Stimulated activated naive CD8-positive, alpha-beta T cell treated with anti-CD3 and anti-CD28 coated beads, Interleukin-15, amount 100 ng/mL, for 72 hours (primary cell): Measurements from ENCODE around the gene LRP6.

Source experiments
- ATAC-seq: fragments of 150-1000 bp; cut with Tn5 transposase; 2 replicates; pipeline ENCODE4 v1.10.0; 2021; ENCODE audit warnings: mild to moderate bottlenecking, moderate library complexity
- DNase-seq, 2 donors: peaks; one replicate each; pipeline ENCODE4 v3.0.0; 2021 to 2022
- H3K27ac Mint-ChIP-seq, 2 donors: one replicate each; pipeline ENCODE4 v1.8.0; 2022; ENCODE audit warnings: mild to moderate bottlenecking in 2 of 2, mixed read lengths in 2 of 2, moderate library complexity in 2 of 2
- H3K27me3 Mint-ChIP-seq: one replicate; pipeline ENCODE4 v1.8.0; 2022; ENCODE audit warnings: mixed read lengths
- H3K4me1 Mint-ChIP-seq: one replicate; pipeline ENCODE4 v1.8.0; 2022; ENCODE audit warnings: mild to moderate bottlenecking, mixed read lengths
- H3K4me3 Mint-ChIP-seq, 2 donors: one replicate each; pipeline ENCODE4 v1.8.0; 2022; ENCODE audit warnings: mild to moderate bottlenecking in 2 of 2, mixed read lengths in 2 of 2, moderate library complexity in 1 of 2
- H3K9me3 Mint-ChIP-seq, 2 donors: one replicate each; pipeline ENCODE4 v1.8.0; 2022; ENCODE audit warnings: mixed read lengths in 2 of 2

Gene LRP6

DNA sequence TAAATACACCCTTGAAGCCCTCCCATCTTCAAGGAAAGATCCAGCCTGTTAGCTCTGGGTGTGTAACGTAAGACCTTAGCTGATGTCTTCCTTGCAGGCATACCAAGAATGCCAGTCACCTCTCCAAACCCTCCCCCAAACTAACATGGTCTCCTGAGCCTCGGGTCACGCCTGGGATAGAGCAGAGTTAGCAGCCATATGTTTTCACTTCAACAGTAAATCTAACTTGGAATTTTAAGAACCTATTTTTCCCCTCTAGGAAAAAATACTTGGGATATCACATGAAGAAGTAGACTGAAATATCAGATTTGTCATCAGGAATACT lies 168.2 kb downstream of the LRP6 start:
- no peaks in the 10 kb centered on the region for H3K4me1 Mint-ChIP-seq
- H3K27ac Mint-ChIP-seq: no peak overlapping the region
- H3K27me3 Mint-ChIP-seq: no peaks in the 10 kb centered on the region
- DNase-seq (no peak), ATAC-seq (no peak)
- H3K4me3 Mint-ChIP-seq: no peak overlapping the region
- peaks cover 0 to 7% of the 10 kb centered on the region in 2 donors for H3K9me3 Mint-ChIP-seq

GRCh38 chr12:12097891-12098690 lies 168.8 kb downstream of the LRP6 start:
- no peak overlapping the region for H3K27ac Mint-ChIP-seq
- no peak overlapping the region for H3K4me3 Mint-ChIP-seq
- no peaks in the 10 kb centered on the region for H3K27me3 Mint-ChIP-seq
- no peaks in the 10 kb centered on the region for H3K4me1 Mint-ChIP-seq
- no peak for ATAC-seq
- no peak for DNase-seq
- H3K9me3 Mint-ChIP-seq: peaks cover 0 to 2% of the 10 kb centered on the region in 2 donors

GRCh38 chr12:12095021-12095420 lies 171.8 kb downstream of the LRP6 start:
- peaks cover 9% of the 10 kb centered on the region for H3K27me3 Mint-ChIP-seq
- H3K4me3 Mint-ChIP-seq: no peak overlapping the region
- H3K9me3 Mint-ChIP-seq: no peaks in the 10 kb centered on the region
- no peaks in the 10 kb centered on the region for H3K4me1 Mint-ChIP-seq
- DNase-seq (no peak), ATAC-seq (no peak)
- H3K27ac Mint-ChIP-seq: peak overlapping the region in 1 of 2 donors; percentile 5

DNA sequence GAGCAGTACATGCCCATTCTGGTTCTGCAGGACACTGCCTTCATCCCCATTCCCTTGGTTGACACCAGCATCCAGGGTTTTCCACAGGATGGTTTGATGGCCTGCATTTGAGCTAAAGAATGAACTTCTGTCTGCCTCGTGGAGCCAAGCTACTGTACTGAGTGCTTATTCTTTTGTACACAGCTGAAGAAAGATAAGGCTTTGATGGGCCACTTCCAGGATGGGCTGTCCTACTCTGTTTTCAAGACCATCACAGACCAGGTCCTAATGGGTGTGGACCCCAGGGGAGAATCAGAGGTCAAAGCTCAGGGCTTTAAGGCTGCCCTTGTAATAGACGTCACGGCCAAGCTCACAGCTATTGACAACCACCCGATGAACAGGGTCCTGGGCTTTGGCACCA lies 172.4 kb downstream of the LRP6 start:
- Mint-ChIP-seq H3K27me3 (peaks cover 9% of the 10 kb centered on the region), H3K27ac (no peak overlapping the region), H3K9me3 (no peaks in the 10 kb centered on the region), H3K4me1 (no peaks in the 10 kb centered on the region), H3K4me3 (no peak overlapping the region)
- ATAC-seq (no peak), DNase-seq (no peak)

DNA sequence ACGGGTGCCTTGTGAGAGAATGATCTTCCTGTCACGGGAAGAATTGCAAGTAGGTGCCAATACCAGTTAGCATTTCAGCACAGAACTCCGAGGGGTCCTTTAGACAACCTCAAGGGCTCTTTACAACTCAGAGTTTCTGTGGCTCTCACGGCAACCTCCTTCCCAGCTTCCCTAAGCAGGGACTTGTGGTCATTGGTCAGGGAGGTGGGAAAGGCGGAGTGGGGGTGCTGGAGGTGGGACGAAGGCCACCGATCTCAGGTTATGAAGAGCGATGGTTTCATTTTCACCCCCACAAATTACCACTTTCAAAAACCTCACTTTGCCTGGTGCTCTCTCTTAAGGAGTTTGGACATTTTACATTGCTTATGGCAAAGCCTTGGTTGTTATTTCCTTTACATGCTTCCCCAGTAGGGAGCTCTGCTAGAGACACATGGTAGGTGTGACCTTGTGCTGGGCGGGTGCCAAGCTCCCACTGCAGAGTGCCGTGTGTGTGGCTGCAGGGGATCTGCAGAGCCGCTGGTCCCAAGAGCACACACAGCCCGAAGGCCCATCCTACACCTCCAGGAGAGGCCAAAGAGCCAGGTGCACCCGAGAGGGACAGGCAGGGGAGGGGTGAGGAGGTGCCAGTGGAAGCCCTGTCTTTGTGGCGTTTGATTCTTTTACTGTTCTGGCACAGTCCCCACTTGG lies 174.7 kb downstream of the LRP6 start:
- ATAC-seq: no peak
- peaks cover 15% of the 10 kb centered on the region for H3K27me3 Mint-ChIP-seq

DNA sequence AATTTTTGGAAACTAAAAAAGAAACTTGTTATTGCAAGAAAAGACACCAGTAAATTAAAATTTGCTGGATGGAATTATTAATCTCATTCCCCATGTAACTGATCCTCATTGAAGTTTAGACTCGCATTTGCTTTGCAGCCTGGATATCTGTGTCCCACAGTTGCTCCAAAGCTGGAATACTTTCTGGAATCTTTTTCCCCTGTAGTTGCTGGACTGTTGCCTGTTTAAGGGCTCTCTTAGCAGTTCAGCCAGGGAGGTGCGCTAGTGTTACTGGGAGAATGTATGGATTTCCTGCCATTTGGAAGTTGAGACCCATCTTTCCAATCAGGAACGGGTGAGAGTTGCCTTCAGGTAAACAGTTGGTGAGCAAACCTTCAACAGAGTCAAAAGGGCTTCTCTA lies 175.8 kb downstream of the LRP6 start:
- Mint-ChIP-seq H3K27me3 (peaks cover 16% of the 10 kb centered on the region), H3K9me3 (no peaks in the 10 kb centered on the region), H3K27ac (no peak overlapping the region), H3K4me1 (no peaks in the 10 kb centered on the region), H3K4me3 (no peak overlapping the region)
- ATAC-seq (no peak), DNase-seq (no peak)

More for the DNA sequence above, 174.7 kb downstream of the LRP6 start:
- no peaks in the 10 kb centered on the region for H3K4me1 Mint-ChIP-seq
- H3K9me3 Mint-ChIP-seq: no peaks in the 10 kb centered on the region
- H3K27ac Mint-ChIP-seq: no peak overlapping the region
- H3K4me3 Mint-ChIP-seq: no peak overlapping the region
- DNase-seq: no peak

DNA sequence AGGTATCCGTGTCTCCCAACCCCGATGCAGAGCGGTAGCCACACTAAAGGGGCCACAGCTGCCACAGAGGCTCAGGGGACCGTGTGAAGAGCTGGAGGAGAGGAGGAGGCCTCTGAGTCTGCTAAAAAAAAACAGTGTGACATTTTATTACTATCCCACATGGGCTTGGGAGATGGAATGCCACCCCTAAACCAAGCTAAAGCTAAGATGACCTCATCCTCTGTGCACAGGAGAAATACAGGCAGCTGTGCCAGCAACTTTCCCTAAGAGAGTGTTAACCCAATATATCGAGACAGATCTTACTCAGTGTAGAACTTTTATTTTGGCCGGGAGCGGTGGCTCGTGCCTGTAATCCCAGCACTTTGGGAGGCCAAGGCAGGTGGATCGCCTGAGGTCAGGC lies 178.1 kb downstream of the LRP6 start:
- H3K27me3 Mint-ChIP-seq: peaks cover 16% of the 10 kb centered on the region
- no peak overlapping the region for H3K4me3 Mint-ChIP-seq
- H3K9me3 Mint-ChIP-seq: no peaks in the 10 kb centered on the region

DNA sequence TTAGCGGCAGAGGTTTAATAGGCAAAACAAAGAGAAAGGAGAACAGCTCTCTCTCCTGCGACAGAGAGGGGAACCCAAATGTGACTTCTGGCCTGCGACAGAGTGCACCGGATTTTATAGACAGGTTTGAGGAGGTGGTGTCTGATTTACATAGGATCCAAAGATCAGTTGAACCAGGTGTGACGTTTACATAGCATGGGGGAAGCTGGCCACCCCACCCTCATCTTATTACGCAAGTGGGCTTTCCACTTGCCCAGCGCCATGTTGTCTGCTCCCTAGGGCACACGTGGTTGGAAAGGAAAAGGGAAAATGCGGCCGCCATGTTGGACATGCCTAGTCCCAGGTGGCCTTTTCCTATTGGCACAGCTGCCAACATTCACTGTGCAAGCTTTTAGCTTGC lies 178.7 kb downstream of the LRP6 start:
- Mint-ChIP-seq H3K4me3 (no peak overlapping the region), H3K4me1 (no peaks in the 10 kb centered on the region), H3K27me3 (peaks cover 16% of the 10 kb centered on the region), H3K27ac (no peak overlapping the region), H3K9me3 (no peaks in the 10 kb centered on the region)
- no peak for ATAC-seq
- DNase-seq: no peak

More for the DNA sequence above, 178.1 kb downstream of the LRP6 start:
- no peak for DNase-seq
- H3K27ac Mint-ChIP-seq: no peak overlapping the region
- H3K4me1 Mint-ChIP-seq: no peaks in the 10 kb centered on the region
- ATAC-seq: no peak

GRCh38 chr12:12087693-12088034 lies 179.2 kb downstream of the LRP6 start:
- Mint-ChIP-seq H3K27ac (no peak overlapping the region), H3K9me3 (no peaks in the 10 kb centered on the region), H3K4me1 (no peaks in the 10 kb centered on the region), H3K4me3 (no peak overlapping the region), H3K27me3 (peaks cover 16% of the 10 kb centered on the region)
- DNase-seq (no peak), ATAC-seq (no peak)

- H3K9me3 Mint-ChIP-seq: no peaks in the 10 kb centered on the region
- H3K4me1 Mint-ChIP-seq: no peaks in the 10 kb centered on the region
- no peak overlapping the region for H3K4me3 Mint-ChIP-seq
- H3K27me3 Mint-ChIP-seq: peaks cover 16% of the 10 kb centered on the region
- ATAC-seq (no peak), DNase-seq (no peak)
- no peak overlapping the region for H3K27ac Mint-ChIP-seq
These were observed 179.7 kb downstream of the LRP6 start for GRCh38 chr12:12086973-12087692.

DNA sequence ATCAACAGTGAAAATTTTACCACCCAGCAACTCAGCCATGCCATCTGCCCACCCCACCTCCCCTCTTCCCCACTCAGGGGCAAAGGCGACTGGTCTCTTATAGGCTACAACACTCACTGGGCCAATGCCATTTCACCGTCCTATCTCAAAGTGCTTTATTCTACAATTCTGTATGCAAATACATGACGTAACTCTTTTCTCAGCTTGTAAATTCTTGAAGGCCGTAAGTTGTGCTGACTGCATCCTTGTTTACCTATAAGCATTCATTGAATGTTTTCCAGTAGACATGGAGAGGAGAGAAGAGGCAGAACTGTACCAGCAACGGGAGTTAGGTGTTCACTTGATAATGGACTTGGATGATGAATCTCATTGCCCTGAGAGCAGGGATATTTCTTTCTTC lies 180.5 kb downstream of the LRP6 start:
- Mint-ChIP-seq H3K9me3 (no peaks in the 10 kb centered on the region), H3K27ac (no peak overlapping the region), H3K27me3 (peaks cover 10% of the 10 kb centered on the region), H3K4me3 (no peak overlapping the region), H3K4me1 (no peaks in the 10 kb centered on the region)
- DNase-seq (no peak), ATAC-seq (no peak)

- Mint-ChIP-seq H3K27ac (no peak overlapping the region), H3K9me3 (no peaks in the 10 kb centered on the region), H3K4me1 (no peaks in the 10 kb centered on the region)
These were observed 183.2 kb downstream of the LRP6 start for GRCh38 chr12:12083688-12084087.

DNA sequence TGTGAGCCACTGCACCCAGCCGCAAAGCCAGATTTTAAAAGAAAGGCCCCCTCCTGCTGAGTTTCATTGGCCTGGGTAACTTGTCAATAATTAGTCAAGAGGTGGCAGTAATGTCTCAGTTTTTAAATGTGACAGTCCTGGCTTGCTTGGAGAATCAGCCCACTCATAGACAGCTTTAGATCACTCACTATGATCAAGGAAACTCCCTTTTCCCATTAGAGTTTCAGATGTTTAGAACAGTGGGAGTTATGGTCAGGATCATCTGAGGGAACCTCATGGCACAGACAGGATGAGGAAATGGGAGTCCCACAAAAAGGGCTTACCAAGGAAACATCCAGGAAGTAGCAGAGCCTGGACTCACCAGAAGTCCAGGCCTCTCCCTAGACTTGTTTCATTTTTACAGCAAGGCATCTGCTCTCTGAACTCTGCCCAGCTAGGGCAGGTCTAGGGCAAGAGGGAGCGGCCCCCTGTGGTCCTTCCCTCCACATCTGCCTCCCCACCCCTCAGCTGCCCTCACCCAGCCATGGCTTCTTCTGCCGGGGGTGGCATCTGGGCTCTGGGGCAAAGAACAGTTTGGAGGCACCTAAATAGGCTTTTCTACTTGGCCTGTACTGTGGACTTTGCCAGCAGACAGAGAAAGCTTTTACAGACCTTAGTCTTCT lies 184.9 kb downstream of the LRP6 start:
- Mint-ChIP-seq H3K4me3 (no peak overlapping the region), H3K27me3 (no peaks in the 10 kb centered on the region), H3K27ac (no peak overlapping the region), H3K9me3 (no peaks in the 10 kb centered on the region), H3K4me1 (no peaks in the 10 kb centered on the region)
- DNase-seq (peak in 1 of 2 donors; percentile 10), ATAC-seq (peak; percentile 82)

More at GRCh38 chr12:12083688-12084087, 183.2 kb downstream of the LRP6 start:
- Mint-ChIP-seq H3K27me3 (peaks cover 7% of the 10 kb centered on the region), H3K4me3 (no peak overlapping the region)
- no peak for ATAC-seq
- DNase-seq: no peak

DNA sequence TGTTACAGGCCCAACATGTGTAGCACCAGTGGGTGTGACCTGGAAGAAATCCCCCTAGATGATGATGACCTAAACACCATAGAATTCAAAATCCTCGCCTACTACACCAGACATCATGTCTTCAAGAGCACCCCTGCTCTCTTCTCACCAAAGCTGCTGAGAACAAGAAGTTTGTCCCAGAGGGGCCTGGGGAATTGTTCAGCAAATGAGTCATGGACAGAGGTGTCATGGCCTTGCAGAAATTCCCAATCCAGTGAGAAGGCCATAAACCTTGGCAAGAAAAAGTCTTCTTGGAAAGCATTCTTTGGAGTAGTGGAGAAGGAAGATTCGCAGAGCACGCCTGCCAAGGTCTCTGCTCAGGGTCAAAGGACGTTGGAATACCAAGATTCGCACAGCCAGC lies 187.6 kb downstream of the LRP6 start:
- Mint-ChIP-seq H3K4me3 (no peak overlapping the region), H3K27me3 (no peaks in the 10 kb centered on the region), H3K27ac (no peak overlapping the region), H3K4me1 (no peaks in the 10 kb centered on the region), H3K9me3 (no peaks in the 10 kb centered on the region)
- DNase-seq (no peak), ATAC-seq (no peak)

DNA sequence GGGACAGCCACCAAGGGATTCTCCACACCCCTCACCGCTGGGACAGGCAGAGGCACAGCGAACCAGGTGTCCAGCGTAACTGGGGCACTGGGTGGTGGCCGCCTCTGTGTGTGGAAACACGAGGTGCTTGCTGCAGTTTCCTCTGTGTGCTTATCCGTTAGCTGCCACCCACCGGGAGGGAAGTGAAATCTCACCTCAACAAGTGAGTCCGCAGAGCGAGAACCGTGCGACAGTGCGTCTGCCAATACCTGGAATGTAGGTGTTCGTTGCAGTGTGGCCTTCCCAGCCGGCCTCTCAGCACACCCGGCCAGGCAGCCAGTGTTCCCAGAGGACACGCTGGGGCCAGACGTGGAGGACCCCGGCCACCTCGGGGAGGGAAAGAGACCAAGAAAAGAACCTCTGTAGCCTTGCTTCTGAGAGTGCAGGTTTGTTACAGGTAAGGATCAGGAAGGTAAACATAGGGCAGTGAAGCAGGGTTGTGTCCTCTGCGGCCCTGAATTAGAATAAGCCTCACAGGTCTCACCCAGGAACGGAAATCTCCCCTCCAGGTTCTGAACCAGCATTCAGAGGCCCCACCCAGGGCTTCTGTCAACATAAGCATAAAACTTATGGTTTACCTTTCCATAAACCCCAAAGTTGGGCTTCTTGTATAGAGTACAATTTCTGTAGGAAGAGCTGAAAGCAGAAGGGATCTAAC lies 194.6 kb downstream of the LRP6 start:
- Mint-ChIP-seq H3K4me3 (peak overlapping the region; percentile 84), H3K4me1 (peaks cover 28% of the 10 kb centered on the region), H3K27me3 (peaks cover 8% of the 10 kb centered on the region), H3K9me3 (no peaks in the 10 kb centered on the region), H3K27ac (peak overlapping the region; percentile 29 to 85)
- DNase-seq (peak; percentile 26 to 28), ATAC-seq (peak; percentile 71)
